Measurements from ENCODE around the gene UBE2E2.

DNA sequence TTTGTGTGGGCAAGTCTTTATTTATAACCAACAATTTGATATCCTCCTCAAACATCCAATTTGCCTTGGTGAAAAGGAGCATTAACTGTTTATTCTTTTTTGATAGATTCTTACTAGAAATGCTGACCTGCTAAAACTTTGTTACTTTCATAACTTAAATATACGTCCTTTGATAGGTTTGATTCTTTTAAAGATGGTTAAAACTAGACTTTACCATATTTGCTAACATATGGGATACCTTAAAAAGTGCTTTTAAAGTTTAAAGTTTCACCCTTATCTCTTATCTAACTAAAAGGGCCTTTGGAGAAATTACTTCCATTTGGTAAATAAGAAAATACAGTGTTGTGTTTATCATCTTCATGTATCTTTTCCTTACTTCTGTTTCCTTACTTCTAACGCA is 336.1 kb downstream of the UBE2E2 start:
- no peak for TF ChIP-seq POLR2A (IDR thresholded peaks at IDR 0.05)
- TF ChIP-seq, protein P1, sequence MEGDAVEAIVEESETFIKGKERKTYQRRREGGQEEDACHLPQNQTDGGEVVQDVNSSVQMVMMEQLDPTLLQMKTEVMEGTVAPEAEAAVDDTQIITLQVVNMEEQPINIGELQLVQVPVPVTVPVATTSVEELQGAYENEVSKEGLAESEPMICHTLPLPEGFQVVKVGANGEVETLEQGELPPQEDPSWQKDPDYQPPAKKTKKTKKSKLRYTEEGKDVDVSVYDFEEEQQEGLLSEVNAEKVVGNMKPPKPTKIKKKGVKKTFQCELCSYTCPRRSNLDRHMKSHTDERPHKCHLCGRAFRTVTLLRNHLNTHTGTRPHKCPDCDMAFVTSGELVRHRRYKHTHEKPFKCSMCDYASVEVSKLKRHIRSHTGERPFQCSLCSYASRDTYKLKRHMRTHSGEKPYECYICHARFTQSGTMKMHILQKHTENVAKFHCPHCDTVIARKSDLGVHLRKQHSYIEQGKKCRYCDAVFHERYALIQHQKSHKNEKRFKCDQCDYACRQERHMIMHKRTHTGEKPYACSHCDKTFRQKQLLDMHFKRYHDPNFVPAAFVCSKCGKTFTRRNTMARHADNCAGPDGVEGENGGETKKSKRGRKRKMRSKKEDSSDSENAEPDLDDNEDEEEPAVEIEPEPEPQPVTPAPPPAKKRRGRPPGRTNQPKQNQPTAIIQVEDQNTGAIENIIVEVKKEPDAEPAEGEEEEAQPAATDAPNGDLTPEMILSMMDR (IDR thresholded peaks at IDR 0.05): no peak
